ENCODE results near the gene RBKS. TPM values are rescaled to one million over a fixed set of nuclear protein-coding genes. Genes with fewer than 3 reads are reported as not detected.

The RBKS gene
- total and polyA plus RNA-seq, 2 of the 13 experiments (the other 11 are each of a cell fraction or from before 2014, with no cell fraction given): 7.7 to 8.3 TPM

GRCh38 chr2:27762951-27763906 is 127.0 kb downstream of the RBKS start (continued):
- TF ChIP-seq, protein P1, sequence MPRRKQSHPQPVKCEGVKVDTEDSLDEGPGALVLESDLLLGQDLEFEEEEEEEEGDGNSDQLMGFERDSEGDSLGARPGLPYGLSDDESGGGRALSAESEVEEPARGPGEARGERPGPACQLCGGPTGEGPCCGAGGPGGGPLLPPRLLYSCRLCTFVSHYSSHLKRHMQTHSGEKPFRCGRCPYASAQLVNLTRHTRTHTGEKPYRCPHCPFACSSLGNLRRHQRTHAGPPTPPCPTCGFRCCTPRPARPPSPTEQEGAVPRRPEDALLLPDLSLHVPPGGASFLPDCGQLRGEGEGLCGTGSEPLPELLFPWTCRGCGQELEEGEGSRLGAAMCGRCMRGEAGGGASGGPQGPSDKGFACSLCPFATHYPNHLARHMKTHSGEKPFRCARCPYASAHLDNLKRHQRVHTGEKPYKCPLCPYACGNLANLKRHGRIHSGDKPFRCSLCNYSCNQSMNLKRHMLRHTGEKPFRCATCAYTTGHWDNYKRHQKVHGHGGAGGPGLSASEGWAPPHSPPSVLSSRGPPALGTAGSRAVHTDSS (CRISPR knock-in tag; conservative IDR thresholded peaks at IDR 0.05): no peak
- peak; percentile 92 for TF ChIP-seq SOX5 (CRISPR knock-in tag; IDR thresholded peaks at IDR 0.05; ENCODE audit: borderline replicate concordance)
- TF ChIP-seq FOXC1 (CRISPR knock-in tag; IDR thresholded peaks at IDR 0.05; ENCODE audit: borderline replicate concordance): no peak
- TF ChIP-seq ZNF772 (CRISPR knock-in tag; IDR thresholded peaks at IDR 0.05): no peak
- TF ChIP-seq ZNF7 (CRISPR knock-in tag; IDR thresholded peaks at IDR 0.05): peak; percentile 68
- TF ChIP-seq, protein P2, sequence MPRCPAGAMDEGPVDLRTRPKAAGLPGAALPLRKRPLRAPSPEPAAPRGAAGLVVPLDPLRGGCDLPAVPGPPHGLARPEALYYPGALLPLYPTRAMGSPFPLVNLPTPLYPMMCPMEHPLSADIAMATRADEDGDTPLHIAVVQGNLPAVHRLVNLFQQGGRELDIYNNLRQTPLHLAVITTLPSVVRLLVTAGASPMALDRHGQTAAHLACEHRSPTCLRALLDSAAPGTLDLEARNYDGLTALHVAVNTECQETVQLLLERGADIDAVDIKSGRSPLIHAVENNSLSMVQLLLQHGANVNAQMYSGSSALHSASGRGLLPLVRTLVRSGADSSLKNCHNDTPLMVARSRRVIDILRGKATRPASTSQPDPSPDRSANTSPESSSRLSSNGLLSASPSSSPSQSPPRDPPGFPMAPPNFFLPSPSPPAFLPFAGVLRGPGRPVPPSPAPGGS (CRISPR knock-in tag; IDR thresholded peaks at IDR 0.05): 0 out of 2 replicates have a peak, but pooled peaks have one; percentile 25
- no peak for TF ChIP-seq NFIB (CRISPR knock-in tag; IDR thresholded peaks at IDR 0.05; ENCODE audit: borderline replicate concordance)
- TF ChIP-seq ZNF446 (CRISPR knock-in tag; IDR thresholded peaks at IDR 0.05): 0 out of 2 replicates have a peak, but pooled peaks have one; percentile 68
- no peak for TF ChIP-seq ZBTB1 (CRISPR knock-in tag; IDR thresholded peaks at IDR 0.05; ENCODE audit: borderline replicate concordance)
- TF ChIP-seq KDM5A (IDR thresholded peaks at IDR 0.05; ENCODE audit: borderline replicate concordance, low read length): peak; percentile 10; the same call in 1 of the 2 replicates
- TF ChIP-seq RARA (CRISPR knock-in tag; IDR thresholded peaks at IDR 0.05): peak; percentile 96
- TF ChIP-seq ZNF12 (CRISPR knock-in tag; IDR thresholded peaks at IDR 0.05): 0 out of 2 replicates have a peak, but pooled peaks have one; percentile 41
- peak; percentile 84; the same call in 1 of the 2 replicates for TF ChIP-seq ZGPAT (CRISPR knock-in tag; IDR thresholded peaks at IDR 0.05)
- peak; percentile 88 for TF ChIP-seq ISL2 (CRISPR knock-in tag; IDR thresholded peaks at IDR 0.05)
- TF ChIP-seq MXD4 (CRISPR knock-in tag; IDR thresholded peaks at IDR 0.05): no peak
- TF ChIP-seq TCF12 (IDR thresholded peaks at IDR 0.05): no peak
- TF ChIP-seq TCF12 (CRISPR knock-in tag; IDR thresholded peaks at IDR 0.05): peak; percentile 57; the same call in 1 of the 2 replicates
- TF ChIP-seq RCOR2 (CRISPR knock-in tag; IDR thresholded peaks at IDR 0.05): peak; percentile 96
- TF ChIP-seq, protein P3, sequence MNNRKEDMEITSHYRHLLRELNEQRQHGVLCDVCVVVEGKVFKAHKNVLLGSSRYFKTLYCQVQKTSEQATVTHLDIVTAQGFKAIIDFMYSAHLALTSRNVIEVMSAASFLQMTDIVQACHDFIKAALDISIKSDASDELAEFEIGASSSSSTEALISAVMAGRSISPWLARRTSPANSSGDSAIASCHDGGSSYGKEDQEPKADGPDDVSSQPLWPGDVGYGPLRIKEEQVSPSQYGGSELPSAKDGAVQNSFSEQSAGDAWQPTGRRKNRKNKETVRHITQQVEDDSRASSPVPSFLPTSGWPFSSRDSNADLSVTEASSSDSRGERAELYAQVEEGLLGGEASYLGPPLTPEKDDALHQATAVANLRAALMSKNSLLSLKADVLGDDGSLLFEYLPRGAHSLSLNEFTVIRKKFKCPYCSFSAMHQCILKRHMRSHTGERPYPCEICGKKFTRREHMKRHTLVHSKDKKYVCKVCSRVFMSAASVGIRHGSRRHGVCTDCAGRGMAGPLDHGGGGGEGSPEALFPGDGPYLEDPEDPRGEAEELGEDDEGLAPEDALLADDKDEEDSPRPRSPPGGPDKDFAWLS (CRISPR knock-in tag; IDR thresholded peaks at IDR 0.05; ENCODE audit: borderline replicate concordance): no peak
- peak; percentile 87 for TF ChIP-seq PPARG (CRISPR knock-in tag; conservative IDR thresholded peaks at IDR 0.05)
- TF ChIP-seq KMT2B (CRISPR knock-in tag; IDR thresholded peaks at IDR 0.05): 0 out of 2 replicates have a peak, but pooled peaks have one; percentile 36
- TF ChIP-seq SP5 (CRISPR knock-in tag; IDR thresholded peaks at IDR 0.05; ENCODE audit: borderline replicate concordance, low read depth): peak; percentile 91
- no peak for TF ChIP-seq FOXP1 (IDR thresholded peaks at IDR 0.05)
- TF ChIP-seq FOXP1 (CRISPR knock-in tag; IDR thresholded peaks at IDR 0.05): peak; percentile 89
- TF ChIP-seq ZIK1 (CRISPR knock-in tag; IDR thresholded peaks at IDR 0.05; ENCODE audit: borderline replicate concordance, low read depth): 0 out of 2 replicates have a peak, but pooled peaks have one; percentile 13
- no peak for TF ChIP-seq ZNF44 (CRISPR knock-in tag; IDR thresholded peaks at IDR 0.05)

All from HepG2 (cell line).